ENCODE results near the gene GPR34.

- no peak for TF ChIP-seq CTCF (IDR thresholded peaks at IDR 0.05)
- no peak for TF ChIP-seq POLR2A (IDR thresholded peaks at IDR 0.05)
Observed at GRCh38 chrX:41661366-41662095, 27.2 kb upstream of the GPR34 start.
